GM23248 (cell line): ENCODE data around the gene MPG.

Experiments
- EZH2 ChIP-seq: fragments of 200-600 bp; sonication (generic); IDR thresholded peaks from 2 replicates; pipeline ENCODE4 v1.6.1; 2018; ENCODE audit warnings: antibody characterized with exemption, mild to moderate bottlenecking; ENCODE audit not compliant: insufficient read depth, poor library complexity, severe bottlenecking
- EZH2phosphoT487 ChIP-seq: fragments of 200-600 bp; sonication (generic); IDR thresholded peaks from 2 replicates; pipeline ENCODE4 v1.6.1; 2018; ENCODE audit warnings: antibody characterized with exemption, moderate library complexity, mild to moderate bottlenecking, low read depth; ENCODE audit not compliant: insufficient read depth

GRCh38 chr16:61879-62281 lies 16.1 kb upstream of the MPG start:
- TF ChIP-seq EZH2 (no peak), EZH2phosphoT487 (no peak)
